IPS-NIHi7 (cell line): ENCODE results near the gene SNTN.

Experiments
- DNase-seq: peaks from one replicate; pipeline ENCODE4 v3.0.0; 2012; ENCODE audit warnings: mixed read lengths; ENCODE audit errors: extremely low spot score

SNTN gene

GRCh38 chr3:63674586-63674985 lies 22.1 kb downstream of the SNTN start:
- no peak for DNase-seq

GRCh38 chr3:63679186-63679585 lies 26.7 kb downstream of the SNTN start:
- DNase-seq = no peak

- DNase-seq = no peak
Measured at GRCh38 chr3:63684081-63684480, 31.6 kb downstream of the SNTN start.

GRCh38 chr3:63685340-63685739 lies 32.9 kb downstream of the SNTN start:
- DNase-seq = no peak

GRCh38 chr3:63687278-63688225 lies 35.1 kb downstream of the SNTN start:
- no peak for DNase-seq

GRCh38 chr3:63689285-63689684 lies 36.8 kb downstream of the SNTN start:
- DNase-seq = no peak

GRCh38 chr3:63693351-63693750 lies 40.9 kb downstream of the SNTN start:
- no peak for DNase-seq

GRCh38 chr3:63705092-63705645 lies 52.7 kb downstream of the SNTN start:
- no peak for DNase-seq

- DNase-seq = no peak
Measured at GRCh38 chr3:63706321-63707085, 54.0 kb downstream of the SNTN start.

- no peak for DNase-seq
Measured at GRCh38 chr3:63707731-63708130, 55.3 kb downstream of the SNTN start.

GRCh38 chr3:63709576-63709975 lies 57.1 kb downstream of the SNTN start:
- DNase-seq = no peak
